ENCODE results near the gene CACNA2D2. TPM values are rescaled to one million over a fixed set of nuclear protein-coding genes. Genes with fewer than 3 reads are reported as not detected.

Gene CACNA2D2
- total and polyA plus RNA-seq, 7 donors, result 0.49 to 1.7 (median 1.1) TPM; not detected in 1

DNA sequence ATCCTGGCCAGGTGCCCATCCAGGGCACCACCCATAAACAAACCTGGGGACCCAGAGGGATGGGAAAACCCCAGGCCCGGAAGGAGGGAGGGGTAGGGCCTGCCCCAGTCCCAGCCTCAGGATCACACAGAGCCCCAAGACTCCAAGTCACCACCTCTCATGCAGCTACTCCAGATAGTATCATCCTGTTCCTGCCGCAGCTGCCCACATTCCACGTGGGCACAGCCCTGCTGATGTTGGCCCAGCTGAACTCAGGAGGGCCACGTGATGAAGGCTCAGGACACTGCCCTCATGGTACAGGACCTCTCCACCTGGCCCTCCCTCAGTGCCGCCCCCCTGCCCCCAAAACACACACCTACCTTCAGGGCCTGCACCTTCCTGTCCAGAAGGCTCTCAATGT is 69.5 kb downstream of the CACNA2D2 start:
- no peaks in the 10 kb centered on the region for H3K27me3 ChIP-seq
- TF ChIP-seq EP300 (IDR thresholded peaks at IDR 0.05) (no peak), POLR2A (IDR thresholded peaks at IDR 0.05) (no peak), POLR2AphosphoS5 (IDR thresholded peaks at IDR 0.05) (no peak)
- TF ChIP-seq, protein P1, sequence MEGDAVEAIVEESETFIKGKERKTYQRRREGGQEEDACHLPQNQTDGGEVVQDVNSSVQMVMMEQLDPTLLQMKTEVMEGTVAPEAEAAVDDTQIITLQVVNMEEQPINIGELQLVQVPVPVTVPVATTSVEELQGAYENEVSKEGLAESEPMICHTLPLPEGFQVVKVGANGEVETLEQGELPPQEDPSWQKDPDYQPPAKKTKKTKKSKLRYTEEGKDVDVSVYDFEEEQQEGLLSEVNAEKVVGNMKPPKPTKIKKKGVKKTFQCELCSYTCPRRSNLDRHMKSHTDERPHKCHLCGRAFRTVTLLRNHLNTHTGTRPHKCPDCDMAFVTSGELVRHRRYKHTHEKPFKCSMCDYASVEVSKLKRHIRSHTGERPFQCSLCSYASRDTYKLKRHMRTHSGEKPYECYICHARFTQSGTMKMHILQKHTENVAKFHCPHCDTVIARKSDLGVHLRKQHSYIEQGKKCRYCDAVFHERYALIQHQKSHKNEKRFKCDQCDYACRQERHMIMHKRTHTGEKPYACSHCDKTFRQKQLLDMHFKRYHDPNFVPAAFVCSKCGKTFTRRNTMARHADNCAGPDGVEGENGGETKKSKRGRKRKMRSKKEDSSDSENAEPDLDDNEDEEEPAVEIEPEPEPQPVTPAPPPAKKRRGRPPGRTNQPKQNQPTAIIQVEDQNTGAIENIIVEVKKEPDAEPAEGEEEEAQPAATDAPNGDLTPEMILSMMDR (IDR thresholded peaks at IDR 0.05), result no peak
- no peaks in the 10 kb centered on the region for H3K4me1 ChIP-seq
- H3K27ac ChIP-seq, result no peak overlapping the region
- intact Hi-C loops (cut with DNase I), result no loop called here
- no peak overlapping the region for H3K4me3 ChIP-seq
- 28 to 65% methylated on average over 5 of the region's 5 CpGs for WGBS, 2 donors
- H3K36me3 ChIP-seq, result no peaks in the 10 kb centered on the region
- DNase-seq, result no peak
- no peaks in the 10 kb centered on the region for H3K9me3 ChIP-seq

DNA sequence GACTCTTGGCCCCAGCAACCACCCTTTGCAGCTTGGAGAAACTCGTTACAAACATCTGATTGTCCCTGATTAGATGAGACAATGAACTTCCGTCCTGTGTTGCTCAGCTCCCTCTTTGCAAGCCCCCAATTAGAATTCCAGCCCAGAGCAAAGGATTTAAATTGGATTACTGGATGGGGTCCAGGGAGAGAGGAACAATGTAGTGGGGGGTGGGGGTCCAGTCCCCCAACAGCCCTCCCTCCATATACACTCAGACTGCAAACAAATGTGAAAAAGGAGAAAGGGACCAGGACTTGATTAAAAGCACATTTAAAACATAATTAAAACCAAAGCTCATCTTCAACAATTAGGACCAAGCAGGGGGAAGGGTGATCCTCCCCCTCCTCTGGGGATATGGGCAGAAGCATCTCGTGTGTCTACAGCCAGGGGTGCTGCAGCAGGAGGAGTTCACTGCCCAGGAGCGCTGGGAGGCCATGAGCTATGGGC is 72.4 kb downstream of the CACNA2D2 start:
- intact Hi-C loops (cut with DNase I), result no loop called here
- Histone ChIP-seq H3K4me3 (no peak overlapping the region), H3K9me3 (no peaks in the 10 kb centered on the region), H3K4me1 (no peaks in the 10 kb centered on the region), H3K36me3 (no peaks in the 10 kb centered on the region), H3K27me3 (no peaks in the 10 kb centered on the region), H3K27ac (no peak overlapping the region)
- TF ChIP-seq, protein P1 (IDR thresholded peaks at IDR 0.05), result no peak
- TF ChIP-seq POLR2A (IDR thresholded peaks at IDR 0.05), result no peak
- no peak for TF ChIP-seq EP300 (IDR thresholded peaks at IDR 0.05)
- TF ChIP-seq POLR2AphosphoS5 (IDR thresholded peaks at IDR 0.05), result no peak
- DNase-seq, result no peak
- 74 to 75% methylated on average over 4 of the region's 4 CpGs for WGBS, 2 donors

DNA sequence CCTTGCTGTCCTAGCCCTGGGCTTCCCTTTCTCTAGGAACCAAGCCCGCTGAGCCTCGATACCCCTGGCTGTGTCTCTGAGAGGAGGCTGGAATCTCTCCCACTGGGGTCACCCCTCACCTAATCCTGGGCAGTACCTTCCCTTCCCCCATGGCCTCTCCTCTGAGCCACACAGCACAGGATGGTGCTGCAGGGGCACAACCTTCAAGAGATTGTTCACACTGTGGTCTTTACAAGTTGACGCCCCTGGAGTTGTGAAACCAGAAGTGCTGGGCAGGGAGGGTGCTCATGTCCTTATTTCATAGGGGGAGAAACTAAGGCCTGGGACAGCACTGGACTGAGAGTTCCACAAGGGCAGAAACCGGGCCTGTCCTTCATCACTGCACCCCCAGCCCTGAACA is 73.2 kb downstream of the CACNA2D2 start:
- no peaks in the 10 kb centered on the region for H3K27me3 ChIP-seq
- no peaks in the 10 kb centered on the region for H3K9me3 ChIP-seq
- DNase-seq, result no peak
- H3K36me3 ChIP-seq, result no peaks in the 10 kb centered on the region
- intact Hi-C loops (cut with DNase I), result no loop called here
- 83 to 91% methylated on average over 4 of the region's 4 CpGs for WGBS, 2 donors
- no peaks in the 10 kb centered on the region for H3K4me1 ChIP-seq
- H3K27ac ChIP-seq, result no peak overlapping the region
- TF ChIP-seq, protein P1 (IDR thresholded peaks at IDR 0.05), result no peak
- TF ChIP-seq POLR2AphosphoS5 (IDR thresholded peaks at IDR 0.05) (no peak), EP300 (IDR thresholded peaks at IDR 0.05) (no peak), POLR2A (IDR thresholded peaks at IDR 0.05) (no peak)
- no peak overlapping the region for H3K4me3 ChIP-seq

DNA sequence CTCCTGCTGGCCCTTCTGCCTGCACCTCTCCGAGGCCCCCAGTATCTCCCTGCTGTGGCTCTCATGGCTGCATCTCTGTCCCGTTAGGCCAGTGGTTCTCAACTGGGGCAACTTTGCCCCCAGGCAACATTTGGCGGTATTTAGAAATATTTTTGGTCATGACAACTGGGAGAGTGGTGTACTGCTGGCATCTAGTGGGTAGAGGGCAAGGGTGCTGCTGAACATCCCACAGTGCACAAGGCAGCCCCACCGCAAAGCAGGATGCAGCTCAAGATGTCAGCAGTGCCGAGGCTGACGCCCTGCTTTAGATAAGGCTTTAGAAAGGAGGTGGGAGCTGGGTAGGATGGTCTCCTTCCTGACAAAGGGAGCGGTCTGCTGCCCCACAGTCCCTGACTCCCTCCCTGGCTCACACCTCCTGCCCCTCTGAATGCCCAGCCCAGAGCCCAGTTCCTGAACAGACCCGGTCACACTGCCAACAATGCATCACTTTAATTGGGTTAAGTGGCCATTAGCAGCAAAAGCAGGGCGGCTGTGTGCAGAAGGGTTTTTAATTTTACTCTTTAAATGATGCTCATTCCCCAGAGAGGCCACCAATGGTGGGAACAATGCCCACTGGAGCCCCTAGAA is 75.3 kb downstream of the CACNA2D2 start:
- intact Hi-C loops (cut with DNase I), result no loop called here
- Histone ChIP-seq H3K27ac (no peak overlapping the region), H3K4me3 (no peak overlapping the region), H3K27me3 (no peaks in the 10 kb centered on the region), H3K9me3 (no peaks in the 10 kb centered on the region), H3K36me3 (no peaks in the 10 kb centered on the region), H3K4me1 (no peaks in the 10 kb centered on the region)
- DNase-seq, result no peak
- 83 to 85% methylated on average over 9 of the region's 9 CpGs for WGBS, 2 donors
- TF ChIP-seq POLR2A (IDR thresholded peaks at IDR 0.05) (no peak), EP300 (IDR thresholded peaks at IDR 0.05) (no peak), POLR2AphosphoS5 (IDR thresholded peaks at IDR 0.05) (no peak)
- TF ChIP-seq, protein P1 (IDR thresholded peaks at IDR 0.05), result no peak

DNA sequence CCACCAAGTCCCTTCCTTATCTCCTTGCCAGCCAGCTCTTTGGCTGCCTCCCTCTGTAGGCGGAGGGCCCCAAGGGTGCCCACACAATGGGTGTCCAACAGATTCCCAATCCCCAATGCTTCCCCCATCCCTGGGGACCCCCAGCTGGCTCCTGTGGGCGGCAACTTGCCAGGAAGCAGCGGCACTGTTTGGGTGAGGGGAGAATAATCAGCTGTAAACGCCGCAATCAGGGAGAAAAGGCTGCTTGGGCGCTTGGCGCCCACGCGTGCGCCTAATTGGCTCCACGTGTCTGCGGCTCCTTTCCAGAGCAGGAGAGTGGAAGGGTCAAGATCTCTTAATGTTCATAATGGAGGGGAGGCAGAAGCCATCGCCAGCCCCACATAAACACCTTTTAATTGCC is 76.2 kb downstream of the CACNA2D2 start:
- Histone ChIP-seq H3K4me3 (no peak overlapping the region), H3K36me3 (no peaks in the 10 kb centered on the region), H3K4me1 (no peaks in the 10 kb centered on the region), H3K27ac (no peak overlapping the region), H3K9me3 (no peaks in the 10 kb centered on the region), H3K27me3 (no peaks in the 10 kb centered on the region)
- intact Hi-C loops (cut with DNase I), result no loop called here
- no peak for DNase-seq
- 92 to 95% methylated on average over 13 of the region's 13 CpGs for WGBS, 2 donors
- TF ChIP-seq POLR2A (IDR thresholded peaks at IDR 0.05), result no peak
- TF ChIP-seq POLR2AphosphoS5 (IDR thresholded peaks at IDR 0.05), result no peak
- no peak for TF ChIP-seq EP300 (IDR thresholded peaks at IDR 0.05)
- TF ChIP-seq, protein P1 (IDR thresholded peaks at IDR 0.05), result no peak
